Measurements from ENCODE around the gene CARD11. TPM values are rescaled to one million over a fixed set of nuclear protein-coding genes. Genes with fewer than 3 reads are reported as not detected.

CARD11 gene
- total RNA-seq, 1 donor from 2014 or later: 11.0 TPM

- Mint-ChIP-seq H3K36me3 (ENCODE audit: insufficient read depth) (no peaks in the 10 kb centered on the region), H3K27ac (no peak overlapping the region), H3K4me1 (ENCODE audit: low read depth) (peaks cover 3% of the 10 kb centered on the region), H3K4me3 (ENCODE audit: low read depth) (no peak overlapping the region), H3K9me3 (ENCODE audit: low read depth) (no peaks in the 10 kb centered on the region), H3K27me3 (no peaks in the 10 kb centered on the region)
- TF ChIP-seq, protein P1, sequence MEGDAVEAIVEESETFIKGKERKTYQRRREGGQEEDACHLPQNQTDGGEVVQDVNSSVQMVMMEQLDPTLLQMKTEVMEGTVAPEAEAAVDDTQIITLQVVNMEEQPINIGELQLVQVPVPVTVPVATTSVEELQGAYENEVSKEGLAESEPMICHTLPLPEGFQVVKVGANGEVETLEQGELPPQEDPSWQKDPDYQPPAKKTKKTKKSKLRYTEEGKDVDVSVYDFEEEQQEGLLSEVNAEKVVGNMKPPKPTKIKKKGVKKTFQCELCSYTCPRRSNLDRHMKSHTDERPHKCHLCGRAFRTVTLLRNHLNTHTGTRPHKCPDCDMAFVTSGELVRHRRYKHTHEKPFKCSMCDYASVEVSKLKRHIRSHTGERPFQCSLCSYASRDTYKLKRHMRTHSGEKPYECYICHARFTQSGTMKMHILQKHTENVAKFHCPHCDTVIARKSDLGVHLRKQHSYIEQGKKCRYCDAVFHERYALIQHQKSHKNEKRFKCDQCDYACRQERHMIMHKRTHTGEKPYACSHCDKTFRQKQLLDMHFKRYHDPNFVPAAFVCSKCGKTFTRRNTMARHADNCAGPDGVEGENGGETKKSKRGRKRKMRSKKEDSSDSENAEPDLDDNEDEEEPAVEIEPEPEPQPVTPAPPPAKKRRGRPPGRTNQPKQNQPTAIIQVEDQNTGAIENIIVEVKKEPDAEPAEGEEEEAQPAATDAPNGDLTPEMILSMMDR (IDR thresholded peaks at IDR 0.05; ENCODE audit: unreplicated experiment): no peak
- DNase-seq (ENCODE audit: low spot score, unreplicated experiment): no peak
Observed at GRCh38 chr7:2923886-2924574, 119.6 kb downstream of the CARD11 start.

DNA sequence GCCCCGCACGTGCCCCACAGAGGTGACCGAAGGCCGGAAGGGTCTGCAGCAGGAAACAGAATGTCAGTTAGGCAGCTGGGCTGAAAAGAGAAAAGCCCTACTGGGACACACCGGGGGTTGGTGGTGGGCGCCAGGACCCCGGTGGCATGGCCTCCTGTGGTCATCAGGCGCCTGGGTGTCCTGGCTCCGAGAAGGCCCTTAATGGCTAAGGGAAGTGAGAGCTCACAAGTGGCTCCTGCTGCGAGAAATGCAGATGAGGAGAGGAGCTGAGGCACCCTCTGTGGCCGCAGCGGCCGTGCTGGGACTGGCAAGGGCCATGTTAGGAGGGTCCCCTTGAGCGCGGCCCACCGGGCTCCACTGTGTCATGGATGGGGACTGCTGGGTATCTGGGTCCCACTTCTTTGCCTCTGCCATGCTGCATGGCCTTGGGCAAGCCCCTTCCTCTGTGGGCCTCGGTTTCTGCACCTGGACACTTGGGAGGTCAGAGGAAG lies 120.3 kb downstream of the CARD11 start:
- TF ChIP-seq, protein P1 (IDR thresholded peaks at IDR 0.05; ENCODE audit: unreplicated experiment): no peak
- no peak for DNase-seq (ENCODE audit: low spot score, unreplicated experiment)
- no peaks in the 10 kb centered on the region for H3K36me3 Mint-ChIP-seq (ENCODE audit: insufficient read depth)
- no peaks in the 10 kb centered on the region for H3K9me3 Mint-ChIP-seq (ENCODE audit: low read depth)
- peaks cover 3% of the 10 kb centered on the region for H3K4me1 Mint-ChIP-seq (ENCODE audit: low read depth)
- H3K27me3 Mint-ChIP-seq: no peaks in the 10 kb centered on the region
- no peak overlapping the region for H3K27ac Mint-ChIP-seq
- no peak overlapping the region for H3K4me3 Mint-ChIP-seq (ENCODE audit: low read depth)

GRCh38 chr7:2922866-2923265 lies 120.8 kb downstream of the CARD11 start:
- no peaks in the 10 kb centered on the region for H3K27me3 Mint-ChIP-seq
- H3K27ac Mint-ChIP-seq: no peak overlapping the region
- TF ChIP-seq, protein P1 (IDR thresholded peaks at IDR 0.05; ENCODE audit: unreplicated experiment): no peak
- no peaks in the 10 kb centered on the region for H3K36me3 Mint-ChIP-seq (ENCODE audit: insufficient read depth)
- no peaks in the 10 kb centered on the region for H3K9me3 Mint-ChIP-seq (ENCODE audit: low read depth)
- no peak overlapping the region for H3K4me3 Mint-ChIP-seq (ENCODE audit: low read depth)
- no peak for DNase-seq (ENCODE audit: low spot score, unreplicated experiment)
- H3K4me1 Mint-ChIP-seq (ENCODE audit: low read depth): peaks cover 3% of the 10 kb centered on the region

- H3K9me3 Mint-ChIP-seq (ENCODE audit: low read depth): no peaks in the 10 kb centered on the region
- DNase-seq (ENCODE audit: low spot score, unreplicated experiment): no peak
- TF ChIP-seq, protein P1 (IDR thresholded peaks at IDR 0.05; ENCODE audit: unreplicated experiment): no peak
- H3K27me3 Mint-ChIP-seq: no peaks in the 10 kb centered on the region
- peaks cover 3% of the 10 kb centered on the region for H3K4me1 Mint-ChIP-seq (ENCODE audit: low read depth)
- no peak overlapping the region for H3K4me3 Mint-ChIP-seq (ENCODE audit: low read depth)
- no peak overlapping the region for H3K27ac Mint-ChIP-seq
- no peaks in the 10 kb centered on the region for H3K36me3 Mint-ChIP-seq (ENCODE audit: insufficient read depth)
Observed at GRCh38 chr7:2922348-2922691, 121.3 kb downstream of the CARD11 start.

GRCh38 chr7:2921653-2922347 lies 121.9 kb downstream of the CARD11 start:
- Mint-ChIP-seq H3K36me3 (ENCODE audit: insufficient read depth) (peaks cover 1% of the 10 kb centered on the region), H3K4me1 (ENCODE audit: low read depth) (peaks cover 3% of the 10 kb centered on the region), H3K27me3 (no peaks in the 10 kb centered on the region), H3K27ac (peak overlapping the region; percentile 9), H3K4me3 (ENCODE audit: low read depth) (no peak overlapping the region), H3K9me3 (ENCODE audit: low read depth) (no peaks in the 10 kb centered on the region)
- TF ChIP-seq, protein P1 (IDR thresholded peaks at IDR 0.05; ENCODE audit: unreplicated experiment): peak; percentile 53
- no peak for DNase-seq (ENCODE audit: low spot score, unreplicated experiment)

Data from progenitor cell of endocrine pancreas (in vitro differentiated cells).